HCT116 (cell line): ENCODE results near the gene OPALIN. TPM values are rescaled to one million over a fixed set of nuclear protein-coding genes. Genes with fewer than 3 reads are reported as not detected.

Source experiments
- ATAC-seq: fragments of 200-7000 bp; cut with Tn5 transposase; 2 replicates; pipeline ENCODE4 v1.9.1; 2020; ENCODE audit warnings: mild to moderate bottlenecking, moderate library complexity
- BruUV-seq: library from RNA; stranded (reverse); fragments of 400-500 nt; replicated peaks from 2 replicates; lab custom pipeline; 2021; lab: Mats Ljungman, UMichigan
- CTCF ChIA-PET: fragments of 300-600 bp; sonication (Branson Sonifier 250); formaldehyde crosslinking; loops from one replicate; lab custom pipeline; 2021; ENCODE audit warnings: antibody characterized with exemption; lab: Charles Lee
- POLR2A ChIA-PET: fragments of 300-600, 350-600 bp; sonication (Branson Sonifier 250); formaldehyde crosslinking; loops from one replicate; lab custom pipeline; 2021; ENCODE audit warnings: antibody characterized with exemption; lab: Charles Lee
- RAD21 ChIA-PET, 2 experiments: fragments of 300-600 bp; sonication (Branson Sonifier 250); formaldehyde crosslinking; loops; one replicate each; lab custom pipeline; 2023; ENCODE audit warnings: low total read pairs in 2 of 2; ENCODE audit not compliant: uncharacterized antibody in 2 of 2, unreplicated experiment in 2 of 2, low non-redundant PET in 1 of 2; lab: Charles Lee
- DNase-seq: peaks from one replicate; pipeline ENCODE4 v3.0.0-alpha.2; 2010; ENCODE audit warnings: low read depth, low spot score
- H2AFZ ChIP-seq: fragments of 200-600 bp; shearing (Covaris generic), sonication (generic); 2 replicates; pipeline ENCODE4 v1.6.1; 2017; ENCODE audit warnings: low read depth, mixed run types, mixed read lengths, antibody characterized with exemption, low read length; ENCODE audit not compliant: poor library complexity, severe bottlenecking
- H3K27ac ChIP-seq: 2 replicates; pipeline ENCODE4 v1.5.1; 2012; ENCODE audit warnings: low read depth, low read length
- H3K27me3 ChIP-seq: fragments of 200-600 bp; sonication (generic); 2 replicates; pipeline ENCODE4 v1.6.1; 2016; ENCODE audit warnings: mixed run types, low read length, mixed read lengths; ENCODE audit not compliant: insufficient read depth
- H3K36me3 ChIP-seq, 2 experiments: fragments of 200-500 bp in 1 of 2; fragments of 200-600 bp in 1 of 2; sonication (Bioruptor generic) in 1 of 2; sonication (generic) in 1 of 2; 2 replicates each; pipeline versions ENCODE4 v1.5.1 to v1.6.1; 2014 to 2016; ENCODE audit warnings: low read length in 2 of 2, inconsistent platforms in 1 of 2, mixed read lengths in 1 of 2, mixed run types in 1 of 2; ENCODE audit not compliant: insufficient read depth in 2 of 2, control insufficient read depth in 1 of 2
- H3K4me1 ChIP-seq, 2 experiments: fragments of 200-600 bp in 1 of 2; sonication (generic) in 1 of 2; 2 replicates each; pipeline versions ENCODE4 v1.5.1 to v1.6.1; 2012 to 2017; ENCODE audit warnings: low read length in 2 of 2, inconsistent platforms in 1 of 2, mild to moderate bottlenecking in 1 of 2, mixed read lengths in 1 of 2, mixed run types in 1 of 2, moderate library complexity in 1 of 2; ENCODE audit not compliant: insufficient read depth in 2 of 2, control insufficient read depth in 1 of 2
- H3K4me2 ChIP-seq: fragments of 200-600 bp; sonication (generic); 2 replicates; pipeline ENCODE4 v1.6.1; 2017; ENCODE audit warnings: mixed run types, low read length, mixed read lengths
- H3K4me3 ChIP-seq, 2 experiments: fragments of 200-600 bp in 1 of 2; sonication (generic) in 1 of 2; replicated peaks in 1 of 2; 2 replicates each; pipeline ENCODE4 v1.5.1; 2011 to 2016; ENCODE audit warnings: low read length in 2 of 2, control low read depth in 1 of 2, low read depth in 1 of 2, mild to moderate bottlenecking in 1 of 2, mixed read lengths in 1 of 2, mixed run types in 1 of 2
- H3K79me2 ChIP-seq: fragments of 200-600 bp; sonication (generic); 2 replicates; pipeline ENCODE4 v1.6.1; 2017; ENCODE audit warnings: mild to moderate bottlenecking, mixed run types, low read length, moderate library complexity, mixed read lengths; ENCODE audit not compliant: insufficient read depth
- H3K9ac ChIP-seq: fragments of 200-600 bp; sonication (generic); 2 replicates; pipeline ENCODE4 v1.6.1; 2016; ENCODE audit warnings: low read length, mixed read lengths
- H3K9me2 ChIP-seq: fragments of 200-600 bp; sonication (generic), shearing (Covaris generic); 2 replicates; pipeline ENCODE4 v1.6.1; 2017; ENCODE audit warnings: mixed run types, mild to moderate bottlenecking, moderate library complexity; ENCODE audit not compliant: insufficient read depth
- H3K9me3 ChIP-seq, 2 experiments: fragments of 200-500 bp in 1 of 2; fragments of 200-600 bp in 1 of 2; sonication (Bioruptor generic) in 1 of 2; sonication (generic) in 1 of 2; 2 replicates each; pipeline ENCODE4 v1.6.1; 2014 to 2017; ENCODE audit warnings: low read length in 2 of 2, mixed read lengths in 2 of 2, inconsistent platforms in 1 of 2, low read depth in 1 of 2, mild to moderate bottlenecking in 1 of 2, mixed run types in 1 of 2, moderate library complexity in 1 of 2; ENCODE audit not compliant: control insufficient read depth in 1 of 2, insufficient read depth in 1 of 2
- H4K20me1 ChIP-seq: fragments of 200-600 bp; sonication (generic), shearing (Covaris generic); 2 replicates; pipeline ENCODE4 v1.6.1; 2017; ENCODE audit warnings: mixed run types, mild to moderate bottlenecking, moderate library complexity; ENCODE audit not compliant: insufficient read depth
- CBX3 ChIP-seq: IDR thresholded peaks from 2 replicates; pipeline ENCODE4 v1.6.1; 2012; ENCODE audit warnings: low read depth
- CEBPB ChIP-seq: IDR thresholded peaks from 2 replicates; pipeline ENCODE4 v1.6.1; 2012; ENCODE audit warnings: low read depth
- EZH2 ChIP-seq: fragments of 200-600 bp; sonication (generic); IDR thresholded peaks from 2 replicates; pipeline ENCODE4 v1.6.1; 2017; ENCODE audit warnings: antibody characterized with exemption, mixed run types
- EZH2phosphoT487 ChIP-seq: fragments of 200-600 bp; IDR thresholded peaks from 2 replicates; pipeline ENCODE4 v1.6.1; 2018; ENCODE audit warnings: antibody characterized with exemption, borderline replicate concordance
- FOSL1 ChIP-seq: IDR thresholded peaks from 2 replicates; pipeline ENCODE4 v1.6.1; 2012; ENCODE audit warnings: low read depth
- JUND ChIP-seq: IDR thresholded peaks from 2 replicates; pipeline ENCODE4 v1.6.1; 2012
- RAD21 ChIP-seq: IDR thresholded peaks from 2 replicates; pipeline ENCODE4 v1.6.1; 2012; ENCODE audit warnings: low read depth, mild to moderate bottlenecking
- REST ChIP-seq: IDR thresholded peaks from 2 replicates; pipeline ENCODE4 v1.6.1; 2012; ENCODE audit warnings: low read depth
- SIN3A ChIP-seq: IDR thresholded peaks from 2 replicates; pipeline ENCODE4 v1.6.1; 2012; ENCODE audit warnings: low read depth
- SP1 ChIP-seq: IDR thresholded peaks from 2 replicates; pipeline ENCODE4 v1.6.1; 2012; ENCODE audit warnings: low read depth
- SRF ChIP-seq: IDR thresholded peaks from 2 replicates; pipeline ENCODE4 v1.6.1; 2012; ENCODE audit warnings: low read depth
- ZNF274 ChIP-seq: fragments of 200-500 bp; sonication (Bioruptor generic); IDR thresholded peaks from 2 replicates; pipeline ENCODE4 v1.6.1; 2014; ENCODE audit warnings: mild to moderate bottlenecking, low read depth, low read length, inconsistent platforms
- intact Hi-C: fragments of 100-400 bp; cut with micrococcal nuclease; formaldehyde crosslinking; loops from 2 replicates; pipeline ENCODE4 v1.10.0; 2022
- total RNA-seq: library from RNA; stranded (reverse); gene quantifications from one replicate; pipeline ENCODE4 v1.2.1, GENCODE V29; 2021; ENCODE audit not compliant: unreplicated experiment
- TF ChIP-seq, protein P1 (sequence below), 3 experiments: fragments of 200-600 bp in 1 of 3; sonication (generic) in 1 of 3; IDR thresholded peaks in 2 of 3; conservative IDR thresholded peaks in 1 of 3; 2 replicates each; pipeline ENCODE4 v1.5.1; 2012 to 2017; ENCODE audit warnings: low read depth in 2 of 3, low read length in 2 of 3, antibody characterized with exemption in 1 of 3, borderline replicate concordance in 1 of 3, control low read depth in 1 of 3, mild to moderate bottlenecking in 1 of 3, mixed read lengths in 1 of 3, mixed run types in 1 of 3, moderate library complexity in 1 of 3; ENCODE audit not compliant: insufficient read depth in 1 of 3
- TF ChIP-seq, protein P2 (sequence below): IDR thresholded peaks from 2 replicates; pipeline ENCODE4 v1.6.1; 2012

Gene OPALIN
- total RNA-seq, 1 experiment from 2014 or later = not detected

DNA sequence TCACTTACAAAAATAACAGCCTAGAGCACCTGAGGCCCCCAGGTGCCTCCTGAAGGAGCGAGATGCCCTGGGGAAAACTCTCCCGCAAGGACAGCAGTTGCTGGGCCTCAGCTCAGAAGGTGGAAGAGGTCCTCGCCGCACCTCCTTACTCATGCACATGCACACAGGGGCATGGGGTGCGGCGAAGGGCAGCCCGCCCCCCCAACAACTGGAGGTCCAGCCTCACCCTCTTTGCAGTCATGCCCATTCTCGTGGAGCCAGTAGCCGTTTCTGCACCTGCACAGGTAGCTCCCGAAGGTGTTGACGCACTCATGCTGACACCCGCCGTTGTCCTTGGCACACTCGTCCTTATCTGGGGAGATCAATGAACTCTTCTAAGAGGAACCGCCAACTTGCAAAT is 19.9 kb upstream of the OPALIN start:
- no TSS peak for BruUV-seq
- no peaks in the 10 kb centered on the region for H3K36me3 ChIP-seq
- no peak overlapping the region for H2AFZ ChIP-seq
- H3K9ac ChIP-seq = no peak overlapping the region
- ChIA-PET POLR2A (no interaction called here), RAD21 (no interaction called here), CTCF (interaction anchor here (1.3 kb wide), 1 partner anchor 8 kb away, joined by 5 read pairs; no protein-coding TSS in a partner anchor)
- intact Hi-C loops = loop anchor here (5.0 to 10.0 kb wide), 2 partner anchors 266 to 454 kb away; partner anchors contain the start of gene LCOR
- H3K27ac ChIP-seq = no peak overlapping the region
- TF ChIP-seq FOSL1 (no peak), SRF (no peak), ZNF274 (no peak), CBX3 (no peak), SIN3A (no peak), EZH2 (no peak), EZH2phosphoT487 (no peak), RAD21 (no peak), SP1 (no peak), CEBPB (no peak), REST (no peak), JUND (no peak)
- TF ChIP-seq, protein P1, sequence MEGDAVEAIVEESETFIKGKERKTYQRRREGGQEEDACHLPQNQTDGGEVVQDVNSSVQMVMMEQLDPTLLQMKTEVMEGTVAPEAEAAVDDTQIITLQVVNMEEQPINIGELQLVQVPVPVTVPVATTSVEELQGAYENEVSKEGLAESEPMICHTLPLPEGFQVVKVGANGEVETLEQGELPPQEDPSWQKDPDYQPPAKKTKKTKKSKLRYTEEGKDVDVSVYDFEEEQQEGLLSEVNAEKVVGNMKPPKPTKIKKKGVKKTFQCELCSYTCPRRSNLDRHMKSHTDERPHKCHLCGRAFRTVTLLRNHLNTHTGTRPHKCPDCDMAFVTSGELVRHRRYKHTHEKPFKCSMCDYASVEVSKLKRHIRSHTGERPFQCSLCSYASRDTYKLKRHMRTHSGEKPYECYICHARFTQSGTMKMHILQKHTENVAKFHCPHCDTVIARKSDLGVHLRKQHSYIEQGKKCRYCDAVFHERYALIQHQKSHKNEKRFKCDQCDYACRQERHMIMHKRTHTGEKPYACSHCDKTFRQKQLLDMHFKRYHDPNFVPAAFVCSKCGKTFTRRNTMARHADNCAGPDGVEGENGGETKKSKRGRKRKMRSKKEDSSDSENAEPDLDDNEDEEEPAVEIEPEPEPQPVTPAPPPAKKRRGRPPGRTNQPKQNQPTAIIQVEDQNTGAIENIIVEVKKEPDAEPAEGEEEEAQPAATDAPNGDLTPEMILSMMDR (IDR thresholded peaks at IDR 0.05 in 2 of 3, conservative IDR thresholded peaks at IDR 0.05 in 1 of 3; ENCODE audit: borderline replicate concordance in 1 of 3, insufficient read depth in 1 of 3, low read depth in 2 of 3, low read length in 2 of 3) = no peak
- TF ChIP-seq, protein P2, sequence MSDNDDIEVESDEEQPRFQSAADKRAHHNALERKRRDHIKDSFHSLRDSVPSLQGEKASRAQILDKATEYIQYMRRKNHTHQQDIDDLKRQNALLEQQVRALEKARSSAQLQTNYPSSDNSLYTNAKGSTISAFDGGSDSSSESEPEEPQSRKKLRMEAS = no peak
- H3K9me2 ChIP-seq = no peaks in the 10 kb centered on the region
- no peak overlapping the region for H3K4me3 ChIP-seq
- H3K4me2 ChIP-seq = no peak overlapping the region
- peaks cover 0 to 23% of the 10 kb centered on the region in 2 experiments; a peak in 3 of 4 replicates for H3K4me1 ChIP-seq
- ATAC-seq (no peak), DNase-seq (no peak)
- no peaks in the 10 kb centered on the region for H3K79me2 ChIP-seq
- H3K27me3 ChIP-seq = no peaks in the 10 kb centered on the region
- no peaks in the 10 kb centered on the region for H3K9me3 ChIP-seq
- no peaks in the 10 kb centered on the region for H4K20me1 ChIP-seq
